T-helper 2 cell treated with Interferon-gamma antibody and Interleukin-4, amounts not matched to agents 100 ng/mL and 5 ng/mL, for 36 hours (primary cell): ENCODE results near the gene LUM. TPM values are rescaled to one million over a fixed set of nuclear protein-coding genes. Genes with fewer than 3 reads are reported as not detected.

ENCODE experiments used
- intact Hi-C: fragments of 100-400 bp; cut with micrococcal nuclease; formaldehyde crosslinking; loops from one replicate; pipeline ENCODE4 v1.15.1; 2023
- total RNA-seq: library from RNA; stranded (reverse); gene quantifications from 2 replicates; pipeline ENCODE4 v1.2.3, GENCODE V29; 2022

LUM gene
- total RNA-seq, 1 donor from 2014 or later = not detected

DNA sequence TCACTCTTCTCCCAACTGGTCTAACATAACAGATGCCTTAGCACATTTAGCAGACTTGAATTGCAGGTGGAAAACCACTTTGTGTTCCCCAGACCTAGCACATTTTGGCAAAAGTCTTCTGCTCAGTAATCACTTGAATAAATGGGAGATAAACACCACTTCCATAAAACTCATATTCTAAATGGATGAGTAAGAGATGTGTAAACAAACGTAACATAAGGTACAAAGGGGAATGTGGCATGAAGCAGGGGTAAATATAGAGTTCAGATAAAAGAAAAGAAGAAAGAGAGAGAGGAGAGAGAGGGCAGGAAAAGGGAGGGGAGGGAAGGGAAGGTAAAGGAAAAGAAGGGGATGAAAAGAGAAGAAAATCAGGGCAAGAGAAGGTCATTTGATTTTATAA lies 36.4 kb downstream of the LUM start:
- intact Hi-C loops = no loop called here

DNA sequence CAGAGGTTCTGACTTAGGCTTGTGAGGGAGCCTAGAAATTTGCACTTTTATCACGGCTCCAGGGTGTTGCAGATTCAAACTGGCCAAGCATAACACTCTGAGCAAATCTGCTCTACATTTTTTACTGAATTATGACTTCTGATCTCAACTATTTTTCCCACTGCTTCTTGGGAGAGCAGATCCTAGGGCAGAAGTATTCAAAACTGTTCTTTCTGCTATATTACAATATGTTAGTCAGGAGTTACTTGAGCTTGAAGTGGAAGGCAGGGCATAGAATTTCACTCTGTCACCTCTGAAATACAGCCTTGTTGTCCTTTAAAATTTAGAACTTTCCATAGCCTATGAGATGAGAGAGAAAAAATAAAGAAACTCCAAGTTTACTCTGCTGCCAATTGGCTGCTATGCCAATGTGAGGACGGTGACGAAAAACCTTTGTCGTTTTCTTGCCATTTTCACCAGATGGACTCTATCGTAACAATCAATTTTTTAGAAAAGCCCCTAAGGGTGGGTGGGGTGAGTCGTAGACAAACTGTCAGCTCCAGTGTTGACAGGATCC lies 37.1 kb downstream of the LUM start:
- intact Hi-C loops = no loop called here

- intact Hi-C loops = no loop called here
Observed at GRCh38 chr12:91073426-91073825, 37.9 kb downstream of the LUM start.

DNA sequence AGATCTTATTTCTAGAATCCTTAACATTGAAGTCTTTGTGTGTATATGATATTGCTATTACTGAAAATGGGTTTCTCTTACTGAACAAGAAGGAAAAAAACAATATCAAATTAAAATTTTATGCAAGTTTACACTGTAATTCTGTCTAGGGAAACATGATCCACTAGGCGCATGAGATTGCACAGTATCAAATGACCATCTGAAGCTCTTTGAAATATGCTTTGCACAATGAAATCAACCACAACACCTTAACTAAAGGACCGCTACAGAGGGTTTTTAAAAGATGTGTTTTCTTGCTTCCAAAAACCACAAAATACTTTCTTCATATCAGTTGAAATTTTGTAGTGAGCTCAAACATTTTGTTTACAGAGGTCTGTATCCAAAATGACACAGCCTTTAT lies 38.4 kb downstream of the LUM start:
- intact Hi-C loops = no loop called here

- intact Hi-C loops = no loop called here
Observed at GRCh38 chr12:91070936-91071335, 40.4 kb downstream of the LUM start.

DNA sequence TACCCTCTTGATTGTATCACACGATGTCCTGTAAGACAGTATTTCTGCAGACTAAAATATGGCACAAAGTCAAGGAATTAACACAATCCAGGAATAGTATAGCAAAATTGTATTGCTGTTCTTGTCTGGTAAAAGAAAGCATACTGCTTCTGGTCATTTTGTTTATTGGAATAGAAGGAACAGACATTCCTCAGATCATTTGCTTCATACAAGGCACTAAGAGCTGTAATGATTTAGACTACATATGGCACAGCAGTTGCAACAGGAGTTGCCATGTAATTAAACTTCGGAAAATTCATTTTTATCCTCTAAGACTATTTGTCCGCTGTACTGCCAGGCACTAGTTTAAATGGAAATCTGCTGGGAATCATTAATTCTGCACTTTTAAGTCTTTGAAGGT lies 45.9 kb downstream of the LUM start:
- intact Hi-C loops = no loop called here

DNA sequence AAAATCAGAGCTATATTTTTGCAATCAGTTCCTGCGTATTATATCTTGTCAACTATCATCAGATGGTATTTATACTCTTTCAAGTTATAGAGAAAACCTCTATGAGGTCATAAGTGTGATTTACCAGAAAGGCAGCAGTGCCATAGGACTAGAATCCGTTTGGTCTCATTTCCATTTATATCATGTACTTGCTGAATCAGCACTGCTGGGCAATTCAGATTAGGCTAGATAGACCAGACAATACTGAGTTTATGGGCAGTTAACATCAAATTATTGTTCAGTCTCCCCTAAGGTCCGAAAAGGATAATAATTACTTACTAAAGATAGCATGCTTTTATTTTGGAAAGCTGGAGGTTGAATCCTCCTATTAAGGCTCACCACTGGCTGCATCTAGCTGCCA lies 46.7 kb downstream of the LUM start:
- intact Hi-C loops = no loop called here

DNA sequence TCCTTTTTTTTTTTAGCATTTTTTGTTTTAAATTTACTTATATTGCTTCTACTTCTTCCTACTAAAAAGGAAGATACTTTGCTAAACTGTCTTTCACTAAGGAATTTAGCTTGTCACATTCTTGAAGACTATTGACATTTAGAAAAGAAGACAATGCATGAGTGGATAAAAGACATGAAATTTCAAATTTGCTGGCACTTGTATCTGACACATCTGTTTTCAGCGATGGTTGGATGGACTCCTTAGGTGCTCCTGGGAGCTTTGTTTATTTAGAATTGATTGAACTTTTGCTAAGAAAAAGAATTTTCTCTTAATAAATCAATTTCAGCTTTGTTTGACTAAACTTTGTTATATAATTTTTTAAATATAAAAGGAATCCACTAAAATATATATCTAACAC lies 50.2 kb downstream of the LUM start:
- intact Hi-C loops = no loop called here

GRCh38 chr12:91059211-91059610 lies 52.1 kb downstream of the LUM start:
- intact Hi-C loops = no loop called here

DNA sequence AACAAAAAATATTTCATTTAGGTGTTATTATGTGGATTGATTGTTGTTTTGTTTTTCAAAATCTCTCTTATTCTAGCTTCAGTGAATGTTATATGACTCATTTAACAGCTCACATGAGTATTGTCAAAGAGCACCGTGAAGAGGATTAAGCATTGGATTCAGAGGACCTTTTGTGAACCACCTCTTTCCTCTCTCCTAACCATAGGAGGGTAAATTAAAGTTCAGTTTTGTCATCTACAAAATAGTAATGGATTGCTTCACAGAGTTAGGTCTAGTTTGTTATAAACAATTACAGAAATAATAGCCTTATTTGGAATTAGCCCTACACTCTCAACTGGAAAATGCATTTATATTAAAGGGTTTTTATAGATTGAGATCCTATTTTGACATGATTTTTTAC lies 52.5 kb downstream of the LUM start:
- intact Hi-C loops = no loop called here

- intact Hi-C loops = no loop called here
Observed at GRCh38 chr12:91057368-91058165, 53.7 kb downstream of the LUM start, which contains the start of gene KERA. Gene KERA, minus strand, starts transcription at chr12:91058024. Its CDS starts 1,743 bp downstream, at chr12:91056281.

DNA sequence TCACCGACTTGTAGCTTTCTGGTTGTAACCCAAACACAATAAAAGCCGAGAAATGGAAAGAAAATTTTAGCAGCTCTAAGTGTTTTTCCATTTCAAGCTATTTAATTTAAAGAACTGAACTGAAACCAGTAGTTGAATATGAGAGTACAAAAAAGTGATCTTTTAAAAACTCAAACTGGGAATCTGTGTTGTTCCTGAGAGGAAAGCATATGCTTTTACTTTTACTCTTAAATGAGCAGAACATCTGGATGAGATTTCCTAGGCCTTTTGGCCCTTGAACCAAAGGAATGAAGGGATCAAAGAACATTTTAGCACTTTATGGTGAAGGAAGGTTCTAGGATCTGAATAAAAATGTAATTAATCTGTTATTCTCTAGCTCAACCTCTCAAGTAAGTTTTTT lies 54.8 kb downstream of the LUM start:
- intact Hi-C loops = no loop called here

- intact Hi-C loops = no loop called here
Observed at GRCh38 chr12:91055976-91056375, 55.3 kb downstream of the LUM start.

- intact Hi-C loops = no loop called here
Observed at GRCh38 chr12:91053951-91054715, 57.2 kb downstream of the LUM start.

Other genes starting within 250 kb of the LUM start
- gene CCER1, start 156.3 kb downstream of the LUM start, total RNA-seq = not detected in 2 replicates
- gene EPYC, start 106.5 kb downstream of the LUM start, total RNA-seq = not detected in 2 replicates
- not detected in 2 replicates for gene KERA, start 53.5 kb downstream of the LUM start, total RNA-seq
- not detected in 2 replicates for gene DCN, start 71.3 kb upstream of the LUM start, total RNA-seq